ENCODE data around the gene DOCK1. TPM values are rescaled to one million over a fixed set of nuclear protein-coding genes. Genes with fewer than 3 reads are reported as not detected.

The DOCK1 gene
- total RNA-seq, 1 experiment from 2014 or later, result 32.6 TPM

DNA sequence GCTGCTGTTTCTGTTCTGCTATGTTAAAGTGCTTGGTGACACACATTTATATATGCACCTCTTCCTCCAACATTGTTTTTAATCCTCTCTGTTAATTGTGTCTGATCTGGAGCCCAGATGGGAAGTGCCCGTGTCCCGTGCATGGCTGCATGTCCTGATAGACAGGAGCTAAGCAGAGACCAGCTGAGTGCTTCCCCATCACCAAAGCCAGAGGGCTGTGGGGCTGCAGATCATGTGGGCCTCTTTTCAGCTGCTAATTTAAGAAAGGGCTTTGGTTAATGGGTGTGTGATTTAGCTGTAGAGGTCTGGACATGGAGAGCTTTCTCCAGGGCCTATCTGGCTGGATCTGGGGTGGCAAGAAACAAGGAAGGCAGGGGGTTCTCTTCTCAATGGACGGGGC, 547.3 kb downstream of the DOCK1 start:
- no peak for DNase-seq (ENCODE audit: low spot score)

GRCh38 chr10:127453706-127454105, 548.5 kb downstream of the DOCK1 start:
- DNase-seq (ENCODE audit: low spot score), result no peak

GRCh38 chr10:127456122-127456521, 550.9 kb downstream of the DOCK1 start:
- DNase-seq (ENCODE audit: low spot score), result no peak

DNA sequence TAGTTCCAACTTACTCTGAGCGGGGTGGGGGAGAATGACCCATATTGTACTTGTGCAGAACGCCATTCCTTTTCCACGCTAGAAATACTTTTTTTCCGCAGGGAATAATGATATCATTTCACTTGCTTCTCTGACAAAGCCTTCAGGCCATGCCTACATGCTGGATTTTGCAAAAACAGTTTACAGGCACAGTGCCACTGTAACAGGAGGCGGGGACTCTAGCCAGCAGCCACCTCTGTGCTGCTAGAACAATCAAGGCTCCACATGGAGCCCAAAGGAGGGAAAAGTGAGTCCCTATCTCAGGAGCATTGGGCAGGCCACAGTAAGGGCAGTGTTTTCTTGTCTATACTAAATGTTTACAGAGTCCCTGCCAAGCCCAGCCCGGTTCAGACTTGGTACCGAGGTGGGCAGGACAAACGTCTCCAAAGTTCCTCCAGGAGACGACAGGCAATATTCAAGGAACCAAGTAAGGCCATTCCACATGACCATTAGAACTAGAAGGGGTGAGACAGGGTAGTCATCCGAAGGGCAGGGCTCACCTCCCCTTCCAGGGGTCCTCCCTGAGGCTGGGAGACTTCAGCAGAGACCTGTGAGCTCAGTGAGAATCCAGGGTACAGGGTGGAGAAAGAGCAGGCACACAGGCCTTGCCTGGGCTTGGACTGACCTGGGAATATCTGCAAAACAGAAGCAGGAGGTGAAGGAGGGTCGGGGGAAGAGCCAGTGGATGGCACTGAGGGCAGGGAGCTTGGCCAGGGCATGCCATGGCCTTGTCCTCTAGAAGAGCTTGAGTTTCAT, 553.0 kb downstream of the DOCK1 start:
- no peak for DNase-seq (ENCODE audit: low spot score)

GRCh38 chr10:127458829-127459228, 553.6 kb downstream of the DOCK1 start:
- DNase-seq (ENCODE audit: low spot score), result no peak

DNA sequence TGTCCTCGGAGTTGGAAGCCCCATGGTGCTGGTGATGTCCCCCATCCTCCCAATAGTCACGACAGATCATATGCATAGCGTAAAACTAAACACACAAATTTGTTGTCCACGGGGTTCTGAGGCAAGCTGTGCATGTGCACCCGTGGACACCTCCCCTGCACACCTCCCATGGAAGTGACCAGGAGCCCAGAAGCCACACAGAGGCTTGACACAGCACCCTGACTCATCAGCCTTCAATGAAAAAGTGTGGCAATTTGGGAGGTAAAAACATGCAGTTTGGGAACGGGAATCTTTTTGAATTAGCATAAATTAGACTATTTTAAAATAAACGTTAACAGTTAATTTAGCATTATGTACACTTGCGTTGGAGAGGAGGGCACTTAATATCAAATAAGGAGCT, 554.7 kb downstream of the DOCK1 start:
- no peak for DNase-seq (ENCODE audit: low spot score)

GRCh38 chr10:127462643-127463295, 557.5 kb downstream of the DOCK1 start:
- peak; percentile 2 for DNase-seq (ENCODE audit: low spot score)

DNA sequence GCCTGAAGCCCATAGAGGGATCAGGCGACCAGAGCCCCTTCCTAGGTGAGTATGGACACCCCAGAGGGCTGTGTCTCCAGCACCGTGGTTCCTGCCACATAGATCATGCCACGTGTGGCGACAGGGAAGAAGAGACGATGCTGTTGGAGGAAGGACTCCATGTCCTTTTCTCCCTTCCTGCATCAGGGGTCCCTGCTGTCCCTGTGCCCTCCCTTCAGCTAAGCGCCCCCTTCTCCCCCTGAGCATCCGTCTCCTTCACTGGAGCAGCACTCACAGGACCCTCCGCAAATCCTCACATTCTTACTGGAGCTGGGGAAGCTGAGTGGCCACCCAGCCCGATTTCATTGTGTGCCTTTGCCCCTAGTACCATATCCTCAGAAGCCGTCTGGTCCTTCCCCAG, 558.3 kb downstream of the DOCK1 start:
- no peak for DNase-seq (ENCODE audit: low spot score)

DNA sequence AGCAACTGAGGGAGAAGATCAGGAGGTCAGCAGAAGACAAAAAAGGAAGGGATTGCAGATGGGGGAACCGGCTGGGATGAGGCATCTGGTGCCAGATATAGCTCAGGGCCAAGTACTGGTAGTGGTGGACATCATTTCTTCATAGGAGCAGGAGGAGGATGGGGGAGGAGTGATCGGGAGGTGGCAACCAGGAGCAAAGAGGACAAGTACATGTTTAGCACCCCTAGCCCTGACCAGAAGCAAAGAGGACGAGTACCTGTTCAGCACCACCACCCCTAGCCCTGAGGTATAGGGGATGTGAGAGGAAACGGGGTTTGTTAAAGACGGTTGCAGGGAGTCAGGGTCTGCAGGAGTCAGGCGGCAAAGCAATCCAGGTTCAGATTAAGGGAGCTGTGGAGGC, 559.3 kb downstream of the DOCK1 start:
- no peak for DNase-seq (ENCODE audit: low spot score)

DNA sequence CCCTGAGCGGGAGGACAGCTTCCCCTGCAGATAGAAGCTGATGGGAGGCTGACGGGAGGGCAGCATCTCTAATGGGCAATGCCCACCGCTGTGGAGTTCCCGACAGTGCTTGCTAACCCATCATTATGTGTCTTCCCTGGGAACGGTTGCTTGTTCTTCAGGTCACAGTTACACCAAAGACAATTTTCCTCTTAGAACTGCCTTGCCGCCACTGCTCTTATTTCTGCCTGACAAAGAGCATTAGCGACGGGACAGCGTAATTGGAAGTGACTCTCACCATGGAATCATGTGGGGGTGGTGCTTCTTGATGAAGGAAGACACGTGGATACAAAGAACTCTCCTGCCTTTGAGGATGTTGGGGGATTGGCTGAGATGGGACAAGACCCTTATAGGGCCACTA, 562.6 kb downstream of the DOCK1 start:
- no peak for DNase-seq (ENCODE audit: low spot score)

DNA sequence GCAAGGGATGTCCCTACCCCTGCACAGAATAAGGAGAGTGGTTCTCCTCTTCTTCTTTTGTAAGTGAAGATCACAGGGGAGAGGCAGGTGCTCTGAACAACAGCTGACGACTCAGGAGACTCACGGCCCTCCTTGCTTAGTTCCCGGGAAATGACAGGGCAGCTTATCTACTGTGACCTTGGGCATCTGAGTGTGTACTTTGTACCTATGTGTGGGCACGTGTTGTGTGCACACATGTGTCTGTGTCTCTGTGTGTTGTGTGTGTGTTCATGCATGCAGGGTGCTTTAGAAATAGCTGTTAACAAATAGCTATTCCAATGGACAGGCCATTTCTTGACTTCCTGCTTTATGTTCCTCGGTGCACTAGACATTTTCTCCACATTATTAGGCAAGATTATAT, 563.4 kb downstream of the DOCK1 start:
- no peak for DNase-seq (ENCODE audit: low spot score)

GRCh38 chr10:127470911-127471310, 565.7 kb downstream of the DOCK1 start:
- DNase-seq (ENCODE audit: low spot score), result no peak

GRCh38 chr10:127472976-127473375, 567.7 kb downstream of the DOCK1 start:
- DNase-seq (ENCODE audit: low spot score), result no peak

- DNase-seq (ENCODE audit: low spot score), result no peak
Measured at GRCh38 chr10:127474501-127474900, 569.3 kb downstream of the DOCK1 start.

GRCh38 chr10:127485153-127485857, 580.1 kb downstream of the DOCK1 start:
- DNase-seq (ENCODE audit: low spot score), result no peak

GRCh38 chr10:127486355-127486754, 581.1 kb downstream of the DOCK1 start:
- no peak for DNase-seq (ENCODE audit: low spot score)

GRCh38 chr10:127492607-127493250, 587.5 kb downstream of the DOCK1 start:
- DNase-seq (ENCODE audit: low spot score), result peak; percentile 38

GRCh38 chr10:127496035-127496434, 590.8 kb downstream of the DOCK1 start:
- DNase-seq (ENCODE audit: low spot score), result no peak

DNA sequence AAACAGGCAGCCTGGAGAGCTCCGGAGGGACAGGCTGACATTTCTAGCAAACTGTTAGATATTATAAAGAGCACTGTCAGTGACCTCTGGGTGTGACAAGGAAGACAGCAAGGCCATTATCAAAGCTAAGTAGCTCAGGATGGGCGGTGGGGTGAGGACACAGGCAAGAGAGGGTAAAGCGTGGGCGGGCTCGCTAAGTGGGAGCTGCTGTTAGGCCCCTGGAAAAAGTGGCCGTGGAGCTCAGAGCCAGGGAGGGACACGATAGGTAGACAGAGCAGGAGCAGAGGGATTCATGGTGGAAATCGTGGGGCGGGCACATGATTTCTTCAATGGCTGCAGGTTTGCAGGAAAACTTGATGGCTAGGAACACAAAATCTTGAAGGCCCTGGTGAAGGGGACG, 592.5 kb downstream of the DOCK1 start:
- no peak for DNase-seq (ENCODE audit: low spot score)

- no peak for DNase-seq (ENCODE audit: low spot score)
Measured at GRCh38 chr10:127498087-127498486, 592.9 kb downstream of the DOCK1 start.

GRCh38 chr10:127500127-127500526, 594.9 kb downstream of the DOCK1 start:
- DNase-seq (ENCODE audit: low spot score), result no peak

Data from HT-29 (cell line).